Type B pancreatic cell (in vitro differentiated cells): Measurements from ENCODE around the gene TMEM120B. TPM values are rescaled to one million over a fixed set of nuclear protein-coding genes. Genes with fewer than 3 reads are reported as not detected.

Experiments used
- DNase-seq: peaks from one replicate; pipeline ENCODE4 v3.0.0; 2021; ENCODE audit warnings: mixed read lengths; ENCODE audit not compliant: unreplicated experiment; ENCODE audit errors: extremely low spot score
- H3K27ac Mint-ChIP-seq: 2 replicates; pipeline ENCODE4 v1.8.0; 2021; ENCODE audit warnings: mild to moderate bottlenecking, mixed read lengths
- H3K27me3 Mint-ChIP-seq: 2 replicates; pipeline ENCODE4 v1.8.0; 2021; ENCODE audit warnings: mixed read lengths
- H3K36me3 Mint-ChIP-seq: 2 replicates; pipeline ENCODE4 v1.8.0; 2021; ENCODE audit warnings: mixed read lengths
- H3K4me1 Mint-ChIP-seq: one replicate; pipeline ENCODE4 v1.8.0; 2021; ENCODE audit warnings: mixed read lengths; ENCODE audit not compliant: unreplicated experiment
- H3K4me3 Mint-ChIP-seq: 2 replicates; pipeline ENCODE4 v1.8.0; 2021; ENCODE audit warnings: mild to moderate bottlenecking, mixed read lengths
- H3K9me3 Mint-ChIP-seq: 2 replicates; pipeline ENCODE4 v1.8.0; 2021; ENCODE audit warnings: mixed read lengths
- CTCF ChIP-seq: fragments of 200-600 bp; sonication (generic); conservative IDR thresholded peaks from 2 replicates; pipeline ENCODE4 v1.5.0; 2021; ENCODE audit warnings: antibody characterized with exemption, mild to moderate bottlenecking
- total RNA-seq: library from RNA; stranded (reverse); gene quantifications from 2 replicates; pipeline ENCODE4 v1.2.1, GENCODE V29; 2021; ENCODE audit warnings: low replicate concordance

The TMEM120B gene
- total RNA-seq, 1 donor from 2014 or later: 14.0 TPM

- H3K27me3 Mint-ChIP-seq: no peaks in the 10 kb centered on the region
- no peak for TF ChIP-seq CTCF
- H3K27ac Mint-ChIP-seq: no peak overlapping the region
- peaks cover 4% of the 10 kb centered on the region for H3K36me3 Mint-ChIP-seq
- no peak overlapping the region for H3K4me3 Mint-ChIP-seq
- no peaks in the 10 kb centered on the region for H3K9me3 Mint-ChIP-seq
- H3K4me1 Mint-ChIP-seq: peaks cover 33% of the 10 kb centered on the region
- DNase-seq: no peak
Measured at GRCh38 chr12:121718653-121719239, 6.2 kb downstream of the TMEM120B start.

- H3K27ac Mint-ChIP-seq: no peak overlapping the region
- H3K36me3 Mint-ChIP-seq: peaks cover 9% of the 10 kb centered on the region
- no peak for TF ChIP-seq CTCF
- no peak for DNase-seq
- no peak overlapping the region for H3K4me3 Mint-ChIP-seq
- H3K9me3 Mint-ChIP-seq: no peaks in the 10 kb centered on the region
- no peaks in the 10 kb centered on the region for H3K27me3 Mint-ChIP-seq
- peaks cover 26% of the 10 kb centered on the region for H3K4me1 Mint-ChIP-seq
Measured at GRCh38 chr12:121719926-121720414, 7.4 kb downstream of the TMEM120B start.

GRCh38 chr12:121720762-121721161 lies 8.2 kb downstream of the TMEM120B start:
- Mint-ChIP-seq H3K27ac (no peak overlapping the region), H3K4me1 (peaks cover 19% of the 10 kb centered on the region), H3K36me3 (peaks cover 11% of the 10 kb centered on the region), H3K27me3 (no peaks in the 10 kb centered on the region), H3K9me3 (no peaks in the 10 kb centered on the region), H3K4me3 (no peak overlapping the region)
- no peak for TF ChIP-seq CTCF
- DNase-seq: no peak

- no peak for TF ChIP-seq CTCF
- Mint-ChIP-seq H3K9me3 (no peaks in the 10 kb centered on the region), H3K4me1 (peaks cover 8% of the 10 kb centered on the region), H3K4me3 (no peak overlapping the region), H3K27ac (no peak overlapping the region), H3K36me3 (peaks cover 11% of the 10 kb centered on the region), H3K27me3 (no peaks in the 10 kb centered on the region)
- no peak for DNase-seq
Measured at GRCh38 chr12:121722511-121722910, 10.0 kb downstream of the TMEM120B start.

GRCh38 chr12:121723200-121723599 lies 10.6 kb downstream of the TMEM120B start:
- no peak overlapping the region for H3K27ac Mint-ChIP-seq
- peaks cover 8% of the 10 kb centered on the region for H3K4me1 Mint-ChIP-seq
- H3K9me3 Mint-ChIP-seq: no peaks in the 10 kb centered on the region
- DNase-seq: no peak
- no peak overlapping the region for H3K4me3 Mint-ChIP-seq
- H3K27me3 Mint-ChIP-seq: no peaks in the 10 kb centered on the region
- peaks cover 11% of the 10 kb centered on the region for H3K36me3 Mint-ChIP-seq
- TF ChIP-seq CTCF: no peak
